Esophagus squamous epithelium (tissue), 4 donors: ENCODE data around the gene SKA2.

Experiments
- CTCF ChIP-seq, 6 experiments: fragments of 450-650 bp in 4 of 6; fragments of 200-600 bp in 2 of 6; sonication (generic) in 2 of 6; IDR thresholded peaks; one replicate each; pipeline ENCODE4 v1.5.1; 2016 to 2019; ENCODE audit warnings: antibody characterized with exemption in 6 of 6, mild to moderate bottlenecking in 4 of 6, moderate library complexity in 4 of 6
- POLR2A ChIP-seq, 4 donors: fragments of 450-650 bp; IDR thresholded peaks; one replicate each; pipeline ENCODE4 v1.6.1; 2017; ENCODE audit warnings: antibody characterized with exemption in 4 of 4, mild to moderate bottlenecking in 4 of 4, moderate library complexity in 3 of 4

GRCh38 chr17:59073972-59074371 lies 81.0 kb downstream of the SKA2 start:
- TF ChIP-seq CTCF (IDR thresholded peaks at IDR 0.05), result no peak
- TF ChIP-seq POLR2A (IDR thresholded peaks at IDR 0.05), result no peak
